Neuronal stem cell (in vitro differentiated cells): ENCODE data around the gene SLC35C1.
"Not testable (repeated sequence)": the region's sequence is repeated elsewhere in the genome, so short reads cannot be mapped to it uniquely, and the experiment has no call there.

Source experiments
- DNase-seq: peaks from one replicate; pipeline ENCODE4 v3.0.0-alpha.2; 2013; ENCODE audit warnings: low spot score
- H2AFZ ChIP-seq: one replicate; pipeline ENCODE4 v1.6.1; 2013; ENCODE audit warnings: mild to moderate bottlenecking, low read length, inconsistent platforms
- H2AK5ac ChIP-seq: 2 replicates; pipeline ENCODE4 v1.6.1; 2013; ENCODE audit warnings: low read depth, mild to moderate bottlenecking, inconsistent platforms, low read length, moderate library complexity, mixed read lengths
- H2BK120ac ChIP-seq: 2 replicates; pipeline ENCODE4 v1.6.1; 2013; ENCODE audit warnings: low read depth, mild to moderate bottlenecking, inconsistent platforms, low read length, moderate library complexity, mixed read lengths
- H2BK12ac ChIP-seq: one replicate; pipeline ENCODE4 v1.6.1; 2013; ENCODE audit warnings: low read length, inconsistent platforms
- H2BK15ac ChIP-seq: 2 replicates; pipeline ENCODE4 v1.6.1; 2013; ENCODE audit warnings: mild to moderate bottlenecking, low read length, inconsistent platforms, mixed read lengths
- H2BK5ac ChIP-seq: one replicate; pipeline ENCODE4 v1.6.1; 2013; ENCODE audit warnings: inconsistent platforms, mild to moderate bottlenecking, low read length, moderate library complexity
- H3K14ac ChIP-seq: one replicate; pipeline ENCODE4 v1.6.1; 2013; ENCODE audit warnings: low read length, inconsistent platforms
- H3K18ac ChIP-seq: 2 replicates; pipeline ENCODE4 v1.6.1; 2013; ENCODE audit warnings: low read length, inconsistent platforms
- H3K23ac ChIP-seq: 2 replicates; pipeline ENCODE4 v1.6.1; 2013; ENCODE audit warnings: low read depth, mild to moderate bottlenecking, mixed read lengths, low read length, inconsistent platforms; ENCODE audit not compliant: poor library complexity
- H3K27ac ChIP-seq: replicated peaks from 3 replicates; pipeline ENCODE4 v1.5.1; 2013; ENCODE audit warnings: low read length, inconsistent platforms
- H3K27me3 ChIP-seq, 3 experiments: 2 replicates each; pipeline ENCODE4 v1.6.1; 2013; ENCODE audit warnings: low read length in 3 of 3, mild to moderate bottlenecking in 2 of 3, inconsistent platforms in 1 of 3, low read depth in 1 of 3, mixed read lengths in 1 of 3, moderate library complexity in 1 of 3; ENCODE audit not compliant: control insufficient read depth in 3 of 3, insufficient read depth in 3 of 3
- H3K36me3 ChIP-seq, 2 donors: replicated peaks in 1 of 2; 2 replicates each; pipeline ENCODE4 v1.6.1; 2013; ENCODE audit warnings: low read length in 2 of 2; ENCODE audit not compliant: control insufficient read depth in 2 of 2, insufficient read depth in 2 of 2
- H3K4ac ChIP-seq: 2 replicates; pipeline ENCODE4 v1.6.1; 2013; ENCODE audit warnings: inconsistent platforms, mild to moderate bottlenecking, low read length, moderate library complexity
- H3K4me1 ChIP-seq, 2 donors: 1 replicate in 1 of 2; 2 replicates in 1 of 2; pipeline ENCODE4 v1.6.1; 2013; ENCODE audit warnings: low read length in 2 of 2, low read depth in 1 of 2; ENCODE audit not compliant: control insufficient read depth in 2 of 2, insufficient read depth in 1 of 2
- H3K4me2 ChIP-seq: one replicate; pipeline ENCODE4 v1.6.1; 2013; ENCODE audit warnings: mild to moderate bottlenecking, low read length, inconsistent platforms; ENCODE audit not compliant: insufficient read depth, poor library complexity, severe bottlenecking
- H3K4me3 ChIP-seq, 2 donors: 2 replicates each; pipeline ENCODE4 v1.5.1; 2013; ENCODE audit warnings: low read length in 2 of 2, mild to moderate bottlenecking in 2 of 2, inconsistent platforms in 1 of 2, moderate library complexity in 1 of 2
- H3K79me1 ChIP-seq: one replicate; pipeline ENCODE4 v1.6.1; 2013; ENCODE audit warnings: low read depth, mild to moderate bottlenecking, inconsistent platforms, low read length, moderate library complexity
- H3K9ac ChIP-seq: one replicate; pipeline ENCODE4 v1.6.1; 2013; ENCODE audit warnings: mild to moderate bottlenecking, low read depth, low read length, inconsistent platforms; ENCODE audit not compliant: poor library complexity
- H3K9me3 ChIP-seq, 2 donors: replicated peaks in 1 of 2; 2 replicates each; pipeline versions ENCODE3 to v1.6.1; 2013; ENCODE audit warnings: low read length in 2 of 2, mild to moderate bottlenecking in 2 of 2, inconsistent platforms in 1 of 2, low read depth in 1 of 2, mixed read lengths in 1 of 2, moderate library complexity in 1 of 2; ENCODE audit not compliant: control insufficient read depth in 2 of 2, insufficient read depth in 1 of 2
- H4K8ac ChIP-seq: one replicate; pipeline ENCODE4 v1.6.1; 2013; ENCODE audit warnings: low read depth, mild to moderate bottlenecking, inconsistent platforms, low read length, moderate library complexity
- H4K91ac ChIP-seq: one replicate; pipeline ENCODE4 v1.6.1; 2013; ENCODE audit warnings: low read length, low read depth, mild to moderate bottlenecking, inconsistent platforms; ENCODE audit not compliant: poor library complexity
- WGBS, 2 donors: extraction: QIAGEN DNeasy Blood & Tissue Kit; methylation state at CpG; one replicate each; pipeline ENCODE4 v1.1.7; 2013; ENCODE audit warnings: missing lambda C conversion rate in 2 of 2, mixed read lengths in 1 of 2; ENCODE audit not compliant: insufficient read length in 2 of 2, insufficient replicate concordance in 1 of 2; ENCODE audit errors: extremely low coverage in 2 of 2; 5-methylcytosine and 5-hydroxymethylcytosine counted together

Gene SLC35C1

GRCh38 chr11:45807792-45808238 lies 2.9 kb downstream of the SLC35C1 start:
- no peak overlapping the region for H3K14ac ChIP-seq
- no peak overlapping the region for H3K9ac ChIP-seq
- WGBS, 2 donors, result no CpG with 5 or more reads among the region's 4 CpGs
- H3K4me3 ChIP-seq, result no peak overlapping the region
- H3K4ac ChIP-seq, result no peak overlapping the region
- H4K8ac ChIP-seq, result no peak overlapping the region
- H3K23ac ChIP-seq, result no peak overlapping the region
- peaks cover 3% of the 10 kb centered on the region for H3K79me1 ChIP-seq
- H2AK5ac ChIP-seq, result no peak overlapping the region
- H2AFZ ChIP-seq, result no peak overlapping the region
- no peak overlapping the region for H2BK15ac ChIP-seq
- H3K4me1 ChIP-seq, result peaks cover 8 to 12% of the 10 kb centered on the region in 2 donors
- H3K36me3 ChIP-seq, result peaks cover 15 to 35% of the 10 kb centered on the region in 2 donors
- no peak overlapping the region for H3K4me2 ChIP-seq
- no peaks in the 10 kb centered on the region for H3K9me3 ChIP-seq
- no peak overlapping the region for H3K18ac ChIP-seq
- DNase-seq, result no peak
- H3K27ac ChIP-seq, result no peak overlapping the region
- H2BK120ac ChIP-seq, result no peak overlapping the region
- no peak overlapping the region for H4K91ac ChIP-seq
- H2BK5ac ChIP-seq, result no peak overlapping the region
- no peak overlapping the region for H2BK12ac ChIP-seq
- peaks cover 0 to 17% (median 10%) of the 10 kb centered on the region in 3 experiments for H3K27me3 ChIP-seq

- not testable (repeated sequence) for H3K4me2 ChIP-seq, H3K4me3 ChIP-seq, H2BK120ac ChIP-seq
These were observed 3.5 kb downstream of the SLC35C1 start for GRCh38 chr11:45808427-45808826.

GRCh38 chr11:45809456-45810395 lies 4.8 kb downstream of the SLC35C1 start:
- H4K91ac ChIP-seq, result no peak overlapping the region
- H2AFZ ChIP-seq, result no peak overlapping the region
- no peak overlapping the region for H2BK12ac ChIP-seq
- H2BK120ac ChIP-seq, result no peak overlapping the region
- H3K27me3 ChIP-seq, result peaks cover 0 to 2% (median 0%) of the 10 kb centered on the region in 3 experiments
- no peak overlapping the region for H3K4me3 ChIP-seq
- no peak overlapping the region for H3K4ac ChIP-seq
- no peak overlapping the region for H3K18ac ChIP-seq
- no peak overlapping the region for H2BK15ac ChIP-seq
- no peak overlapping the region for H4K8ac ChIP-seq
- H3K9ac ChIP-seq, result no peak overlapping the region
- H2BK5ac ChIP-seq, result no peak overlapping the region
- no peaks in the 10 kb centered on the region for H3K9me3 ChIP-seq
- peaks cover 15 to 35% of the 10 kb centered on the region in 2 donors for H3K36me3 ChIP-seq
- H3K14ac ChIP-seq, result no peak overlapping the region
- H3K27ac ChIP-seq, result no peak overlapping the region
- H3K4me1 ChIP-seq, result peaks cover 8 to 12% of the 10 kb centered on the region in 2 donors
- WGBS, 2 donors, result no CpG with 5 or more reads among the region's 11 CpGs
- DNase-seq, result no peak
- H3K23ac ChIP-seq, result no peak overlapping the region
- H3K4me2 ChIP-seq, result no peak overlapping the region
- H3K79me1 ChIP-seq, result peaks cover 3% of the 10 kb centered on the region
- H2AK5ac ChIP-seq, result no peak overlapping the region

More at GRCh38 chr11:45808427-45808826, 3.5 kb downstream of the SLC35C1 start:
- peaks cover 15 to 35% of the 10 kb centered on the region in 2 donors for H3K36me3 ChIP-seq
- H3K9ac ChIP-seq, H4K91ac ChIP-seq, DNase-seq, H2AK5ac ChIP-seq, H3K14ac ChIP-seq, H3K18ac ChIP-seq, H3K4ac ChIP-seq, H3K23ac ChIP-seq, H3K79me1 ChIP-seq, H2BK15ac ChIP-seq, H3K9me3 ChIP-seq, H4K8ac ChIP-seq, H3K27ac ChIP-seq, H2BK5ac ChIP-seq, H2AFZ ChIP-seq, H2BK12ac ChIP-seq: not testable (repeated sequence)
- H3K4me1 ChIP-seq, result peaks cover 8 to 12% of the 10 kb centered on the region in 2 donors
- WGBS, 2 donors, result no CpG with 5 or more reads among the region's 6 CpGs
- H3K27me3 ChIP-seq, result peaks cover 0 to 11% (median 5%) of the 10 kb centered on the region in 3 experiments

GRCh38 chr11:45810431-45811108 lies 5.6 kb downstream of the SLC35C1 start:
- Histone ChIP-seq H4K8ac (no peak overlapping the region), H3K14ac (no peak overlapping the region), H3K4me2 (no peak overlapping the region), H2BK120ac (no peak overlapping the region), H3K9me3 (no peaks in the 10 kb centered on the region), H2BK12ac (no peak overlapping the region), H3K79me1 (peaks cover 3% of the 10 kb centered on the region), H2AK5ac (no peak overlapping the region), H4K91ac (no peak overlapping the region), H3K18ac (no peak overlapping the region), H3K4me1 (peaks cover 8 to 11% of the 10 kb centered on the region in 2 donors), H3K9ac (peak overlapping the region; percentile 55), H3K4ac (no peak overlapping the region), H3K27ac (no peak overlapping the region), H3K4me3 (no peak overlapping the region), H2AFZ (no peak overlapping the region), H2BK5ac (no peak overlapping the region), H3K23ac (no peak overlapping the region), H3K36me3 (peaks cover 15 to 35% of the 10 kb centered on the region in 2 donors), H3K27me3 (no peaks in the 10 kb centered on the region), H2BK15ac (no peak overlapping the region)
- DNase-seq, result no peak
- no CpG with 5 or more reads among the region's 23 CpGs for WGBS, 2 donors
